Mesothelial cell of epicardium (in vitro differentiated cells): ENCODE results near the gene SH3RF3. TPM values are rescaled to one million over a fixed set of nuclear protein-coding genes. Genes with fewer than 3 reads are reported as not detected.

Experiments
- DNase-seq, 2 experiments: peaks; one replicate each; pipeline ENCODE4 v3.0.0; 2021; ENCODE audit warnings: low spot score in 2 of 2; ENCODE audit not compliant: unreplicated experiment in 2 of 2
- H3K27ac Mint-ChIP-seq: 2 replicates; pipeline ENCODE4 v1.8.0; 2021; ENCODE audit warnings: mixed read lengths
- H3K27me3 Mint-ChIP-seq: 2 replicates; pipeline ENCODE4 v1.8.0; 2021; ENCODE audit warnings: low read depth, mixed read lengths
- H3K36me3 Mint-ChIP-seq: 2 replicates; pipeline ENCODE4 v1.8.0; 2021; ENCODE audit warnings: mixed read lengths
- H3K4me1 Mint-ChIP-seq: 2 replicates; pipeline ENCODE4 v1.8.0; 2021; ENCODE audit warnings: mixed read lengths
- H3K4me3 Mint-ChIP-seq: 2 replicates; pipeline ENCODE4 v1.8.0; 2021; ENCODE audit warnings: mild to moderate bottlenecking, moderate library complexity, mixed read lengths
- H3K9me3 Mint-ChIP-seq: 2 replicates; pipeline ENCODE4 v1.8.0; 2021; ENCODE audit warnings: mixed read lengths
- CTCF ChIP-seq: fragments of 200-600 bp; sonication (generic); IDR thresholded peaks from one replicate; pipeline ENCODE4 v1.5.0; 2021; ENCODE audit warnings: antibody characterized with exemption; ENCODE audit not compliant: unreplicated experiment
- total RNA-seq: library from RNA; stranded (reverse); gene quantifications from 3 replicates; pipeline ENCODE4 v1.2.1, GENCODE V29; 2021

Gene SH3RF3
- total RNA-seq, 1 donor from 2014 or later: 2.7 TPM

- no peak for DNase-seq
- Mint-ChIP-seq H3K27me3 (peaks cover 65% of the 10 kb centered on the region), H3K27ac (no peak overlapping the region), H3K9me3 (peaks cover 4% of the 10 kb centered on the region), H3K4me3 (no peak overlapping the region), H3K4me1 (peaks cover 8% of the 10 kb centered on the region), H3K36me3 (no peaks in the 10 kb centered on the region)
- no peak for TF ChIP-seq CTCF
Observed at GRCh38 chr2:109230941-109231420, 102.0 kb downstream of the SH3RF3 start.

- Mint-ChIP-seq H3K36me3 (no peaks in the 10 kb centered on the region), H3K9me3 (peaks cover 4% of the 10 kb centered on the region), H3K27me3 (peaks cover 65% of the 10 kb centered on the region), H3K27ac (no peak overlapping the region), H3K4me1 (peaks cover 8% of the 10 kb centered on the region), H3K4me3 (no peak overlapping the region)
- no peak for DNase-seq
- no peak for TF ChIP-seq CTCF
Observed at GRCh38 chr2:109231428-109231827, 102.4 kb downstream of the SH3RF3 start.

GRCh38 chr2:109231996-109232705 is 103.1 kb downstream of the SH3RF3 start:
- Mint-ChIP-seq H3K36me3 (no peaks in the 10 kb centered on the region), H3K9me3 (peaks cover 4% of the 10 kb centered on the region), H3K27ac (no peak overlapping the region), H3K27me3 (peaks cover 60% of the 10 kb centered on the region), H3K4me3 (no peak overlapping the region), H3K4me1 (peaks cover 9% of the 10 kb centered on the region)
- TF ChIP-seq CTCF: no peak
- no peak for DNase-seq

- Mint-ChIP-seq H3K4me3 (no peak overlapping the region), H3K9me3 (peaks cover 4% of the 10 kb centered on the region), H3K36me3 (no peaks in the 10 kb centered on the region), H3K27me3 (peaks cover 53% of the 10 kb centered on the region), H3K27ac (no peak overlapping the region), H3K4me1 (peaks cover 14% of the 10 kb centered on the region)
- no peak for DNase-seq
- TF ChIP-seq CTCF: no peak
Observed at GRCh38 chr2:109232909-109233308, 103.9 kb downstream of the SH3RF3 start.

- Mint-ChIP-seq H3K27ac (no peak overlapping the region), H3K4me1 (peaks cover 18% of the 10 kb centered on the region), H3K9me3 (peaks cover 4% of the 10 kb centered on the region), H3K4me3 (no peak overlapping the region), H3K36me3 (no peaks in the 10 kb centered on the region), H3K27me3 (peaks cover 45% of the 10 kb centered on the region)
- no peak for TF ChIP-seq CTCF
- no peak for DNase-seq
Observed at GRCh38 chr2:109233643-109234042, 104.6 kb downstream of the SH3RF3 start.
